Mesenchymal stem cell (in vitro differentiated cells and primary cell): Measurements from ENCODE around the gene TXNDC11.

Experiments
- DNase-seq: peaks from one replicate; pipeline ENCODE4 v3.0.0-alpha.2; 2013
- H2AFZ ChIP-seq: one replicate; pipeline ENCODE4 v1.6.1; 2013; ENCODE audit warnings: low read depth, mild to moderate bottlenecking, control low read depth, inconsistent platforms, low read length, moderate library complexity
- H2AK5ac ChIP-seq: 2 replicates; pipeline ENCODE4 v1.6.1; 2013; ENCODE audit warnings: low read length, moderate library complexity, mild to moderate bottlenecking, inconsistent platforms; ENCODE audit not compliant: severe bottlenecking
- H2BK120ac ChIP-seq: one replicate; pipeline ENCODE4 v1.6.1; 2013; ENCODE audit warnings: low read depth, mild to moderate bottlenecking, inconsistent platforms, low read length, moderate library complexity
- H2BK12ac ChIP-seq, 2 experiments: one replicate each; pipeline ENCODE4 v1.6.1; 2013; ENCODE audit warnings: inconsistent platforms in 2 of 2, low read length in 2 of 2, mild to moderate bottlenecking in 2 of 2, moderate library complexity in 2 of 2, control low read depth in 1 of 2
- H2BK15ac ChIP-seq: one replicate; pipeline ENCODE4 v1.6.1; 2013; ENCODE audit warnings: mild to moderate bottlenecking, low read depth, inconsistent platforms; ENCODE audit not compliant: poor library complexity, severe bottlenecking
- H2BK5ac ChIP-seq: 2 replicates; pipeline ENCODE4 v1.6.1; 2013; ENCODE audit warnings: low read depth, mild to moderate bottlenecking, low read length, control low read depth, inconsistent platforms; ENCODE audit not compliant: poor library complexity, severe bottlenecking
- H3K14ac ChIP-seq, 2 experiments: one replicate each; pipeline ENCODE4 v1.6.1; 2013; ENCODE audit warnings: inconsistent platforms in 2 of 2, low read length in 2 of 2, control low read depth in 1 of 2, mild to moderate bottlenecking in 1 of 2, moderate library complexity in 1 of 2
- H3K18ac ChIP-seq, 2 experiments: one replicate each; pipeline ENCODE4 v1.6.1; 2013; ENCODE audit warnings: inconsistent platforms in 2 of 2, low read length in 2 of 2, control low read depth in 1 of 2, low read depth in 1 of 2, mild to moderate bottlenecking in 1 of 2
- H3K23ac ChIP-seq, 2 experiments: one replicate each; pipeline ENCODE4 v1.6.1; 2013; ENCODE audit warnings: inconsistent platforms in 2 of 2, low read length in 2 of 2, mild to moderate bottlenecking in 2 of 2, moderate library complexity in 2 of 2, control low read depth in 1 of 2
- H3K27ac ChIP-seq: 2 replicates; pipeline ENCODE4 v1.5.1; 2013; ENCODE audit warnings: mild to moderate bottlenecking, moderate library complexity, low read length, control low read depth, inconsistent platforms; ENCODE audit not compliant: poor library complexity, severe bottlenecking
- H3K27me3 ChIP-seq, 2 experiments: 2 replicates each; pipeline versions ENCODE4 v1.6.1 to v1.7.0; 2013; ENCODE audit warnings: low read length in 2 of 2, mild to moderate bottlenecking in 2 of 2, moderate library complexity in 2 of 2, control low read depth in 1 of 2, inconsistent platforms in 1 of 2; ENCODE audit not compliant: control insufficient read depth in 1 of 2, insufficient read depth in 1 of 2
- H3K36me3 ChIP-seq, 2 experiments: 2 replicates each; pipeline versions ENCODE4 v1.6.1 to v1.7.0; 2013; ENCODE audit warnings: low read length in 2 of 2, control low read depth in 1 of 2, inconsistent platforms in 1 of 2, low read depth in 1 of 2, mild to moderate bottlenecking in 1 of 2; ENCODE audit not compliant: insufficient read depth in 2 of 2, control insufficient read depth in 1 of 2
- H3K4ac ChIP-seq, 2 experiments: one replicate each; pipeline ENCODE4 v1.6.1; 2013; ENCODE audit warnings: inconsistent platforms in 2 of 2, low read length in 2 of 2, mild to moderate bottlenecking in 2 of 2, moderate library complexity in 2 of 2, control low read depth in 1 of 2, low read depth in 1 of 2
- H3K4me1 ChIP-seq: 2 replicates; pipeline ENCODE4 v1.6.1; 2013; ENCODE audit warnings: low read depth, low read length, control low read depth; ENCODE audit not compliant: control insufficient read depth, insufficient read depth
- H3K4me2 ChIP-seq: 2 replicates; pipeline ENCODE4 v1.6.1; 2013; ENCODE audit warnings: low read length, mild to moderate bottlenecking, inconsistent platforms; ENCODE audit not compliant: poor library complexity, severe bottlenecking
- H3K4me3 ChIP-seq, 2 experiments: 2 replicates each; pipeline versions ENCODE4 v1.5.1 to v1.7.0; 2013; ENCODE audit warnings: low read length in 2 of 2, mild to moderate bottlenecking in 2 of 2, control low read depth in 1 of 2, low read depth in 1 of 2; ENCODE audit not compliant: insufficient read depth in 1 of 2
- H3K79me1 ChIP-seq: replicated peaks from 2 replicates; pipeline ENCODE4 v1.6.1; 2013; ENCODE audit warnings: mild to moderate bottlenecking, control low read depth, low read length, inconsistent platforms; ENCODE audit not compliant: poor library complexity, severe bottlenecking
- H3K9ac ChIP-seq: 2 replicates; pipeline ENCODE4 v1.7.0; 2013; ENCODE audit warnings: mild to moderate bottlenecking, low read length, moderate library complexity
- H3K9me3 ChIP-seq: 2 replicates; pipeline ENCODE4 v1.7.0; 2013; ENCODE audit warnings: mild to moderate bottlenecking, low read length; ENCODE audit not compliant: control insufficient read depth
- H4K8ac ChIP-seq: one replicate; pipeline ENCODE4 v1.6.1; 2013; ENCODE audit warnings: inconsistent platforms, mild to moderate bottlenecking, low read length, moderate library complexity
- H4K91ac ChIP-seq: one replicate; pipeline ENCODE4 v1.6.1; 2013; ENCODE audit warnings: mild to moderate bottlenecking, low read length, inconsistent platforms
- WGBS: methylation state at CpG from one replicate; pipeline ENCODE4 v1.1.7; 2013; ENCODE audit warnings: mixed read lengths; 5-methylcytosine and 5-hydroxymethylcytosine counted together

TXNDC11 gene

GRCh38 chr16:11633113-11633512, 109.5 kb downstream of the TXNDC11 start:
- Histone ChIP-seq H3K27me3 (peaks cover 0 to 5% of the 10 kb centered on the region in 2 experiments), H3K9me3 (no peaks in the 10 kb centered on the region), H3K4me3 (no peak overlapping the region), H3K23ac (peak overlapping the region in 1 of 2 experiments; percentile 16), H2BK5ac (peak overlapping the region; percentile 4), H3K36me3 (no peaks in the 10 kb centered on the region), H4K91ac (peak overlapping the region; percentile 98), H2BK12ac (peak overlapping the region; percentile 60 to 100), H3K27ac (peak overlapping the region; percentile 66), H3K79me1 (no peaks in the 10 kb centered on the region), H3K4me2 (no peak overlapping the region), H2AK5ac (peak overlapping the region; percentile 92), H3K18ac (peak overlapping the region; percentile 78 to 93), H2AFZ (no peak overlapping the region), H3K4ac (peak overlapping the region; percentile 66 to 83), H4K8ac (peak overlapping the region; percentile 24), H3K14ac (peak overlapping the region in 1 of 2 experiments; percentile 68), H3K4me1 (peaks cover 38% of the 10 kb centered on the region), H2BK15ac (no peak overlapping the region), H2BK120ac (peak overlapping the region; percentile 91), H3K9ac (peak overlapping the region; percentile 53)
- no peak for DNase-seq
- WGBS, result 82% methylated on average over 3 of the region's 3 CpGs

GRCh38 chr16:11632455-11632939, 110.2 kb downstream of the TXNDC11 start:
- Histone ChIP-seq H3K4me2 (peak overlapping the region; percentile 5), H3K4me3 (no peak overlapping the region), H3K9ac (peak overlapping the region; percentile 53), H4K91ac (peak overlapping the region; percentile 95), H3K36me3 (no peaks in the 10 kb centered on the region), H2BK15ac (no peak overlapping the region), H2BK12ac (peak overlapping the region; percentile 76 to 89), H3K4me1 (peaks cover 39% of the 10 kb centered on the region), H3K23ac (peak overlapping the region in 1 of 2 experiments; percentile 36), H4K8ac (peak overlapping the region; percentile 82), H3K27ac (peak overlapping the region; percentile 76), H3K14ac (peak overlapping the region in 1 of 2 experiments; percentile 84), H3K79me1 (no peaks in the 10 kb centered on the region), H3K18ac (peak overlapping the region; percentile 78 to 93), H2AFZ (peak overlapping the region; percentile 57), H3K27me3 (peaks cover 0 to 5% of the 10 kb centered on the region in 2 experiments), H3K4ac (peak overlapping the region; percentile 66 to 98), H2BK5ac (peak overlapping the region; percentile 68), H2AK5ac (peak overlapping the region; percentile 54), H2BK120ac (peak overlapping the region; percentile 29), H3K9me3 (no peaks in the 10 kb centered on the region)
- WGBS, result 50% methylated on average over 15 of the region's 15 CpGs
- DNase-seq, result peak; percentile 89

GRCh38 chr16:11631214-11631613, 111.4 kb downstream of the TXNDC11 start:
- Histone ChIP-seq H2BK120ac (no peak overlapping the region), H4K91ac (no peak overlapping the region), H2BK15ac (no peak overlapping the region), H3K36me3 (no peaks in the 10 kb centered on the region), H3K27ac (no peak overlapping the region), H3K23ac (no peak overlapping the region), H3K4ac (peak overlapping the region in 1 of 2 experiments; percentile 9), H3K9ac (no peak overlapping the region), H2BK12ac (peak overlapping the region in 1 of 2 experiments; percentile 7), H2BK5ac (no peak overlapping the region), H3K79me1 (peaks cover 1% of the 10 kb centered on the region), H2AFZ (no peak overlapping the region), H3K4me1 (peaks cover 39% of the 10 kb centered on the region), H2AK5ac (peak overlapping the region; percentile 11), H3K14ac (no peak overlapping the region), H3K9me3 (no peaks in the 10 kb centered on the region), H3K4me2 (no peak overlapping the region), H3K4me3 (no peak overlapping the region), H3K27me3 (peaks cover 0 to 3% of the 10 kb centered on the region in 2 experiments), H3K18ac (no peak overlapping the region), H4K8ac (no peak overlapping the region)
- WGBS, result 91% methylated on average over 7 of the region's 7 CpGs
- DNase-seq, result no peak

GRCh38 chr16:11630768-11631056, 111.9 kb downstream of the TXNDC11 start:
- no peak overlapping the region for H3K4me2 ChIP-seq
- no peak overlapping the region for H2AFZ ChIP-seq
- DNase-seq, result no peak
- H3K4me1 ChIP-seq, result peaks cover 39% of the 10 kb centered on the region
- H3K79me1 ChIP-seq, result peaks cover 1% of the 10 kb centered on the region
- no peak overlapping the region for H3K23ac ChIP-seq
- no peaks in the 10 kb centered on the region for H3K9me3 ChIP-seq
- H2BK12ac ChIP-seq, result no peak overlapping the region
- WGBS, result 91% methylated on average over 6 of the region's 6 CpGs
- H3K27ac ChIP-seq, result no peak overlapping the region
- no peak overlapping the region for H2AK5ac ChIP-seq
- no peak overlapping the region for H3K9ac ChIP-seq
- H3K27me3 ChIP-seq, result no peaks in the 10 kb centered on the region
- H3K4ac ChIP-seq, result no peak overlapping the region
- H3K36me3 ChIP-seq, result no peaks in the 10 kb centered on the region
- H2BK120ac ChIP-seq, result no peak overlapping the region
- no peak overlapping the region for H3K14ac ChIP-seq
- peak overlapping the region; percentile 15 for H2BK5ac ChIP-seq
- H3K4me3 ChIP-seq, result no peak overlapping the region
- no peak overlapping the region for H3K18ac ChIP-seq
- H4K91ac ChIP-seq, result no peak overlapping the region
- no peak overlapping the region for H4K8ac ChIP-seq
- H2BK15ac ChIP-seq, result no peak overlapping the region
